ENCODE measurements around the gene PPTC7. TPM values are rescaled to one million over a fixed set of nuclear protein-coding genes. Genes with fewer than 3 reads are reported as not detected.
A peak's percentile ranks its signal among the peaks of the same experiment; 100 is the strongest.
"Not testable (repeated sequence)": the region's sequence is repeated elsewhere in the genome, so short reads cannot be mapped to it uniquely, and the experiment has no call there.

PPTC7 gene
- total RNA-seq, 1 donor from 2014 or later, result 13.7 TPM

- H3K4me1 Mint-ChIP-seq (ENCODE audit: low read depth), result peaks cover 25% of the 10 kb centered on the region
- peaks cover 9% of the 10 kb centered on the region for H3K9me3 Mint-ChIP-seq (ENCODE audit: low read depth)
- H3K4me3 Mint-ChIP-seq (ENCODE audit: low read depth), result no peak overlapping the region
- peaks cover 15% of the 10 kb centered on the region for H3K36me3 Mint-ChIP-seq (ENCODE audit: insufficient read depth)
- DNase-seq (ENCODE audit: low spot score, unreplicated experiment), result no peak
- no peak for TF ChIP-seq CTCF (IDR thresholded peaks at IDR 0.05; ENCODE audit: unreplicated experiment)
- H3K27me3 Mint-ChIP-seq, result no peaks in the 10 kb centered on the region
- H3K27ac Mint-ChIP-seq, result no peak overlapping the region
Observed at GRCh38 chr12:110568752-110569151, 14.4 kb downstream of the PPTC7 start.

DNA sequence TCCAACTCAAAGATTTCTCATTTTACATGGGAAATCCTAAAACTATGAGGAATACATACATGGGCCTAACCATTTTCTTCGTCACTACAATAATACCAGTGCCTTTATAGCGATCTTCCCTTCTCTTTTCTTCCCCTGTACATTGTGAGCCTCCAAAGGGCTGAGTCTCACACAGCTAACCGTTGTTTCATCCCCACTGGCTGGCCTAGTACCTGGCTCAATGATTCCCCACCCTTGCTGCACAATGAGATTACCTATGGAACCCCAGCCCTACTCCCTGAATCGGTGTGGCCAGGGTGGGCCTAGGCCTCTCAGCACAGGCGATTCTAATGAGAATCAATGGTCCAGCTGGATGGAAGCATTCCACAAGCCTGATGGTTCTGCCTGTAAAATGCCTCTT, 16.1 kb downstream of the PPTC7 start:
- peaks cover 11% of the 10 kb centered on the region for H3K36me3 Mint-ChIP-seq (ENCODE audit: insufficient read depth)
- DNase-seq (ENCODE audit: low spot score, unreplicated experiment), result no peak
- H3K27me3 Mint-ChIP-seq, result no peaks in the 10 kb centered on the region
- peaks cover 25% of the 10 kb centered on the region for H3K4me1 Mint-ChIP-seq (ENCODE audit: low read depth)
- H3K4me3 Mint-ChIP-seq (ENCODE audit: low read depth), result no peak overlapping the region
- H3K27ac Mint-ChIP-seq, result peak overlapping the region; percentile 47
- TF ChIP-seq CTCF (IDR thresholded peaks at IDR 0.05; ENCODE audit: unreplicated experiment), result no peak
- H3K9me3 Mint-ChIP-seq (ENCODE audit: low read depth), result peaks cover 9% of the 10 kb centered on the region

GRCh38 chr12:110565894-110566871, 16.9 kb downstream of the PPTC7 start:
- TF ChIP-seq CTCF (IDR thresholded peaks at IDR 0.05; ENCODE audit: unreplicated experiment), result no peak
- Mint-ChIP-seq H3K27ac (peak overlapping the region; percentile 60), H3K4me1 (ENCODE audit: low read depth) (peaks cover 25% of the 10 kb centered on the region), H3K9me3 (ENCODE audit: low read depth) (peaks cover 3% of the 10 kb centered on the region), H3K27me3 (no peaks in the 10 kb centered on the region), H3K4me3 (ENCODE audit: low read depth) (peak overlapping the region; percentile 3), H3K36me3 (ENCODE audit: insufficient read depth) (peaks cover 6% of the 10 kb centered on the region)
- DNase-seq (ENCODE audit: low spot score, unreplicated experiment), result no peak

DNA sequence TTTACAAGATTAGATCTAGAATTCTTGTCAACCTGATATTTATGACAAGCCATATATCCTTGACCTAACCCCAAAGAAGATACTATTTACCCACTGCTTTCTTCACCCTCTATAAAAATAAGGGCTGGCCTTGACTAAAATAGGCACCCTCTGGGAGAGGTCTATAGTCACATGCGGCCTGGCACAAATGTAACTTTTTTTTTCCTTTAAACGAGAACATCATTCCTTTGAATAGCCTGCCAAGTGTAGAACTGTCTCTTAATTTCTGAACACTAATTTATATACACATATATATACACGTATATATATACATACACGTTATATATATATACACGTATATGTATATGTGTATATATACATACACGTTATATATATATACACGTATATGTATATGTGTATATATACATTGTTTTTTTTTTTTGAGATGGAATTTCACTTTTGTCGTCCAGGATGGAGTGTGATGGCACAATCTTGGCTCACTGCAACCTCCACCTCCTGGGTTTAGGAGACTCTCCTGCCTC, 18.6 kb downstream of the PPTC7 start:
- Mint-ChIP-seq H3K4me3 (ENCODE audit: low read depth) (no peak overlapping the region), H3K27ac (no peak overlapping the region), H3K4me1 (ENCODE audit: low read depth) (peaks cover 25% of the 10 kb centered on the region), H3K27me3 (no peaks in the 10 kb centered on the region), H3K36me3 (ENCODE audit: insufficient read depth) (peaks cover 1% of the 10 kb centered on the region), H3K9me3 (ENCODE audit: low read depth) (no peaks in the 10 kb centered on the region)
- no peak for TF ChIP-seq CTCF (IDR thresholded peaks at IDR 0.05; ENCODE audit: unreplicated experiment)
- DNase-seq (ENCODE audit: low spot score, unreplicated experiment), result no peak

- Mint-ChIP-seq H3K27ac (no peak overlapping the region), H3K9me3 (ENCODE audit: low read depth) (no peaks in the 10 kb centered on the region), H3K4me1 (ENCODE audit: low read depth) (peaks cover 25% of the 10 kb centered on the region), H3K27me3 (no peaks in the 10 kb centered on the region), H3K4me3 (ENCODE audit: low read depth) (no peak overlapping the region), H3K36me3 (ENCODE audit: insufficient read depth) (no peaks in the 10 kb centered on the region)
- TF ChIP-seq CTCF (IDR thresholded peaks at IDR 0.05; ENCODE audit: unreplicated experiment), result no peak
- no peak for DNase-seq (ENCODE audit: low spot score, unreplicated experiment)
Observed at GRCh38 chr12:110563702-110564470, 19.2 kb downstream of the PPTC7 start.

DNA sequence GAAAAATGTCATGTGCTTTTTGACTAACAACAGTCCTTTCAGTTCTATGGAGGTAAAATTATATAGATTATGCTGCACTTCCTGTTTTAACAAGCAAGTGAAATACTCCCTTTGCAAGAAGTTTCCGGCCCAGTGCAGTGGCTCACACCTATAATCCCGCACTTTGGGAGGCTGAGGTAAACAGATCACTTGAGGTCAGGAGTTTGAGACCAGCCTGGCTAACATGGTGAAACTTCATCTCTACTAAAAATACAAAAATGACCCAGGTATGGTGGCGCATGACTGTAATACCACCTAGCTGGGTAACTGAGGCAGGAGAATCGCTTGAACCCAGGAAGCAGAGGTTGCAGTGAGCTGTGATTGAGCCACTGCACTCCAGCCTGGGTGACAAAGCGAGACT, 20.7 kb downstream of the PPTC7 start:
- not testable (repeated sequence) for H3K36me3 Mint-ChIP-seq (ENCODE audit: insufficient read depth); H3K4me3 Mint-ChIP-seq (ENCODE audit: low read depth); H3K27ac Mint-ChIP-seq; DNase-seq (ENCODE audit: low spot score, unreplicated experiment); H3K9me3 Mint-ChIP-seq (ENCODE audit: low read depth); H3K27me3 Mint-ChIP-seq
- H3K4me1 Mint-ChIP-seq (ENCODE audit: low read depth), result peaks cover 24% of the 10 kb centered on the region

Measured in progenitor cell of endocrine pancreas (in vitro differentiated cells).